Measurements from ENCODE around the gene KDELR3.

The KDELR3 gene

DNA sequence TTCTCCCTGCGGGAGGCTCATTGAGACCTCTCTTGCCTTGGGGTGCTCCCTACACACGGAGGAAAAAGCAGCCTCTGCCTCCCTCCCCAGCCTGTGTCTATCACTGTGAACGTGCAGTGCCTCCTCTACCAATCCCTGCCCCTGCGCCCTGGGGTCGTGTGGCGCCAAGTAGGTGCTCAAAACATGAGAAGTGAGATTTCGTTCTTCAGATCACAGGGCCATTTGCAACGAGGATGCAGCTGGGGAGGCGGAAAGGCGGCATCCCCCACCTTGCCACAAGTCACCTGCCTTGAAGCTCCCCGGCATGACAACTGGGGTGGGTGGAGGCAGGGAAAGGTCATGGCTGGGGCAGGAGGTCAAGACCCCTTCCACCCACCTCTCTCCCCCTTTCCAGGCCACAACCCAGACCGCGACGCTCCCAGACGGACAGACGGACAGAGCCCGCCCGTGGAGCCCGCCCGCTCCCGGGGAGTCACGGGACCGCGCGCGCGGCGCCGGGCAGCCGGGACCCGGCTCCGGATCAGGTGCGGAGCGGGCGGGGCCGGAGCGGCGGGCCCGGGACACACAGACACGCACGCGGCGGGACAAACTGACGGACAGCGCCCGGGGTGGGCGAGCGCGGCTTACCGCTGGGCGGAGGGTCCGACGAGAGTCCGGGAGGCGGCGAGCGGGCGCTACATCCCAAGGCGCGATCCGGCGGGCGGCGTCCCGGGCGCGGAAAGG is 13.4 kb upstream of the KDELR3 start:
- DNase-seq (ENCODE audit: insufficient read length, low spot score) (peak; percentile 72), FAIRE-seq (peak; percentile 78)
- TF ChIP-seq POLR2AphosphoS5 (IDR thresholded peaks at IDR 0.05; ENCODE audit: low read depth, low read length) (no peak), POLR2A (IDR thresholded peaks at IDR 0.05; ENCODE audit: low read depth, low read length) (no peak), SPI1 (IDR thresholded peaks at IDR 0.05; ENCODE audit: low read depth, low read length) (no peak), PAX5 (IDR thresholded peaks at IDR 0.05; ENCODE audit: insufficient read depth, low read length, severe bottlenecking) (no peak), TAF1 (IDR thresholded peaks at IDR 0.05; ENCODE audit: low read depth, low read length) (no peak), POU2F2 (IDR thresholded peaks at IDR 0.05; ENCODE audit: low read depth, low read length) (no peak)

DNA sequence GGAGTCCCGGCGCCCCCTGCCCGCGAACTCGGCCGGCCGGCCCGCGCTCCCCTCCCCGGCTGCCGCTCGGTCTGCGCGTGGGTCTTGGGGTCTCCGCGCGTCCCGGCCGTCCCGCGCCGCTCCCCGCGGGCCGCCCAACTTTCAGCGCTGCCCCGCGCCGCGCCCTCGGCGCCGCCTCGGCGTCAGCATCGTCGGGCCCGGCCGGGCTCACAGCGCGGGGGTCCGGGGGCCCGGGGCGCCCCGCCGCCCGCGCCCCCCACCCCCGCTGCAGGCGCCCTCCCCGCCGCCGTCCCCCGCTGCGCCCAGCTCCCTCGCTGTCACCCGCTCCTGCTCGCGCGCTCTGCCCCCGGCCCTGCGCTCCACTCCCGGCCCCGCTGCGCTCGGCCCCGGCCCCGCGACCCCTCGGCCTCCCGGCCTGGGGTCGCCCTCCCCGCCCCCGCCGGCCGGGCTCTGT is 12.8 kb upstream of the KDELR3 start, which contains the start of gene KCNJ4:
Gene KCNJ4, minus strand, starts transcription at position 124 of the 454 bp plus-strand sequence. CDS start 27,067 bp downstream, outside the sequence.
- DNase-seq (ENCODE audit: insufficient read length, low spot score) (no peak), FAIRE-seq (no peak)
- TF ChIP-seq SPI1 (IDR thresholded peaks at IDR 0.05; ENCODE audit: low read depth, low read length): no peak
- TF ChIP-seq POLR2AphosphoS5 (IDR thresholded peaks at IDR 0.05; ENCODE audit: low read depth, low read length): no peak
- no peak for TF ChIP-seq POLR2A (IDR thresholded peaks at IDR 0.05; ENCODE audit: low read depth, low read length)
- TF ChIP-seq PAX5 (IDR thresholded peaks at IDR 0.05; ENCODE audit: insufficient read depth, low read length, severe bottlenecking): no peak
- TF ChIP-seq TAF1 (IDR thresholded peaks at IDR 0.05; ENCODE audit: low read depth, low read length): no peak
- TF ChIP-seq POU2F2 (IDR thresholded peaks at IDR 0.05; ENCODE audit: low read depth, low read length): no peak

DNA sequence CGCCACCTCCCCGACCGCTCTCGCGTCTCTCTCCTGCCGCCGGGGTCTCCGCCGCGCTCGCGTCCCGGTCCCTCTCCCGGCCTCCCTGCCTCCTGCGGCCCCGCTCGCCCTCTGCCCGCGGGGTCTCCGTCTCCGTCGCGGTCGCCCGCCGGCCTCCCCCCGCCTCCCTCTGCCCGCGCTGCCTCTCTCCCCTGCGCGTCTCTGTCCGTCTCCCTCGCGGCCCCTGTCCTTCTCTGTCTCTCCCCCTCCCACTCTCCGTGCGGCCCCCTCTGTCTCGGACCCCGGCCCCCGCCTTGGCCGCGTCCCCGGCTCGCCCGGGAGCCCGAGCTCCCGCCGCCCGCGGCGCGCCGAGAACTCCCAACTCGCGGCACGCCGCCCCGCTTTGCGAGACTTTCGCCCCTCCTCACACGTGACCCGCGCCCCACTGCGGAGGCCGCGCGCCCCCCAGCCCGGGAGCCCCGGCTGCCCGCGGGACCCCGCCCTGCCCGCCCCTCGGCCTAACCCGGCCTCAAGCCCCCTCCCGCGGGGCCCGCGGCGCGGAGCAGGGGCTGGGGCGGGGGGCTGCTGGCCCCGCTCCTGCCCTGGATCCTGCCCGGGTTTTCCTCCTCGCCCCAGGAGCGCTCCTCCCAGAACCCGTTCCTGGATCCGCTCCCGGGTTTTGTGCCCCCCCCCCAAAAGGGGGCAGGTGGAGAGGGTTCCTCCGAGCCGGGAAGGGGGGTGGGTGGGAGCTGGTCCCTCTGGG is 12.2 kb upstream of the KDELR3 start:
- DNase-seq (ENCODE audit: insufficient read length, low spot score): no peak
- FAIRE-seq: no peak
- TF ChIP-seq SPI1 (IDR thresholded peaks at IDR 0.05; ENCODE audit: low read depth, low read length) (no peak), POLR2A (IDR thresholded peaks at IDR 0.05; ENCODE audit: low read depth, low read length) (no peak), POU2F2 (IDR thresholded peaks at IDR 0.05; ENCODE audit: low read depth, low read length) (no peak), PAX5 (IDR thresholded peaks at IDR 0.05; ENCODE audit: insufficient read depth, low read length, severe bottlenecking) (no peak), TAF1 (IDR thresholded peaks at IDR 0.05; ENCODE audit: low read depth, low read length) (no peak), POLR2AphosphoS5 (IDR thresholded peaks at IDR 0.05; ENCODE audit: low read depth, low read length) (no peak)

DNA sequence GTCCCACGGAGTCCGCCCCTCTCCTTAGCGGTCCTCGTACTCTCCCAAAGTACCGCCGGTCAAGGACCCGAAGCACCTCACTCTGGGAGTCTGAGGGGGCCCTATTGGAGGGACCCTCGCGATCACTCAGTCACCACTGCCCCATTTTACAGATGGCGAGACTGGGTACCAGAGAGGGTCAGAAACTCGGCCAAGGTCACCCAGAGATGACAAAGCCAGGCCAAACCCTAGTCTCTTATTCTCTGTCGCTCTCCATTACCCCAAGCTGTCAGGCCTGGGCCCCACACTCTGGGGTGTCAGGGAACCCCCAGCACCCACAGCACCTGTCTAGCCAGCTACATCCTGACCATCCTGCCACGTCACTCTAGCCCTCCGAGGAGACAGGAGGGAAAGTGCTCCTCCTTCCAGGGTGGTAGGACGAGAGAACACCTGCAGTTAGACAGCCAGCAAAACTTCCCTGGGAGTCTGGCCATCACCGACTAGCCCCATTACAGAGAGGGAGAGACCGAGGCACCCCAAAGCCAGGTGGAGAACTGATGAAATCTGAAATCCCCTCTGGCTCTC is 11.5 kb upstream of the KDELR3 start:
- FAIRE-seq: no peak
- TF ChIP-seq POLR2A (IDR thresholded peaks at IDR 0.05; ENCODE audit: low read depth, low read length) (no peak), POLR2AphosphoS5 (IDR thresholded peaks at IDR 0.05; ENCODE audit: low read depth, low read length) (no peak)

DNA sequence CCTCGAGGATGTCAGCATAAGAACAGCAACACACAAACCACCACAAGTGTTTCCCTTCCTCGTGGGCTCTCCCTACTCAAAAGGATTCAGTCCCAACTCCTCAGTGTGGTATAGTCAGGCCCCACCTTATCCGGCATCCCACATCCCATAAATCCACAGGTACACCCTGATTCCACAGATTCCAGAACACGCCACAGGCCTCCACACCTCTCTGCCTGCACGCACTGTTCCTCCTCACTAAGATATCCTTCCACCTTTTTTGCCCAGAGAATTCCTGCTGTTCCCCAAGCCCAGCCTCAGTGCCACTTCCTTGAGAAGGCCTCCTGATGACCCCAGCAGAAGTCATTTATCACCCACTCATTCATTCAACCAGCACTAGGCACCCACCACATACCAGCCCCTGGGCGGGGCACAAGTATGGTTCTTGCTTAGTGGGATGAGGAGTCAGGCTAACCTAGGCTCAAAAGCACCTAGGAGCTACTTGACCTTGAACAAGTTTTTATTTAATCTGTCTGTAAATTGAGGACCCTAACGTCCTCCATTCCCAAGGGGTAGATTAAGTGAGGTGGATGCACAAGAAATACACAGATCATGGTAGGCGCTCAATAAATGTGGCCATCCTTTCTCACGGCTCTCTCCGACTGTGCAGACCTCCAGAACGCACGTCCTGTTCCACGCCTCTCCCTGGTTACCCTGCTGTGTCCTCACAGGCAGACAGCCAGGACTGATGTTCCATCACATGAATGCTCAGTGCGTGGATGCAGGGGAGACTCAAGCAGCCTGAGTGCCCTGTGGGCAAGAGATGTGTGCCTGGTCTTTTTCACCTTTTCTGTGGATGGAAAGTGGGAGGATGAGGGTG is 10.8 kb upstream of the KDELR3 start:
- FAIRE-seq (no peak), DNase-seq (ENCODE audit: insufficient read length, low spot score) (no peak)
- TF ChIP-seq POLR2A (IDR thresholded peaks at IDR 0.05; ENCODE audit: low read depth, low read length) (no peak), SPI1 (IDR thresholded peaks at IDR 0.05; ENCODE audit: low read depth, low read length) (no peak), POLR2AphosphoS5 (IDR thresholded peaks at IDR 0.05; ENCODE audit: low read depth, low read length) (no peak), TAF1 (IDR thresholded peaks at IDR 0.05; ENCODE audit: low read depth, low read length) (no peak), POU2F2 (IDR thresholded peaks at IDR 0.05; ENCODE audit: low read depth, low read length) (no peak), PAX5 (IDR thresholded peaks at IDR 0.05; ENCODE audit: insufficient read depth, low read length, severe bottlenecking) (no peak)

More for the DNA sequence above, 11.5 kb upstream of the KDELR3 start:
- no peak for DNase-seq (ENCODE audit: insufficient read length, low spot score)

DNA sequence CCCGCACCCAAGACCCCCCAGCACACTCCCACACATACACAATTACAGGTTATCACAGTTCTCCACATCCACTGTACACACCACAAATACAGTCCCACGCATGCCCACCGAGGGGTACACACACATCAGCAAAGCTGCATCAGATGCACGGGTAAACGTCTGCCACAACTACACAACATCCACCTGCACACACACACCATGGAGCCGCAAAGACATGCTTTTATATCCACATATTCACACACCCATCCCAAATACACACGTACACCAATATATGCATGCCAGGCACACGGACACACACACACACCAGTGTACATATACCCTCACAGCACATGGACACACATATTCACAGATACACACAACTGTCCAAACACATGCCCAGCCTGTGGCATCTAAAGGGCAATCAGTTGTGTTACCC is 7.5 kb upstream of the KDELR3 start:
- TF ChIP-seq PAX5 (IDR thresholded peaks at IDR 0.05; ENCODE audit: insufficient read depth, low read length, severe bottlenecking) (no peak), POU2F2 (IDR thresholded peaks at IDR 0.05; ENCODE audit: low read depth, low read length) (no peak), POLR2AphosphoS5 (IDR thresholded peaks at IDR 0.05; ENCODE audit: low read depth, low read length) (no peak), TAF1 (IDR thresholded peaks at IDR 0.05; ENCODE audit: low read depth, low read length) (no peak), SPI1 (IDR thresholded peaks at IDR 0.05; ENCODE audit: low read depth, low read length) (no peak), POLR2A (IDR thresholded peaks at IDR 0.05; ENCODE audit: low read depth, low read length) (no peak)
- FAIRE-seq: peak; percentile 67

DNA sequence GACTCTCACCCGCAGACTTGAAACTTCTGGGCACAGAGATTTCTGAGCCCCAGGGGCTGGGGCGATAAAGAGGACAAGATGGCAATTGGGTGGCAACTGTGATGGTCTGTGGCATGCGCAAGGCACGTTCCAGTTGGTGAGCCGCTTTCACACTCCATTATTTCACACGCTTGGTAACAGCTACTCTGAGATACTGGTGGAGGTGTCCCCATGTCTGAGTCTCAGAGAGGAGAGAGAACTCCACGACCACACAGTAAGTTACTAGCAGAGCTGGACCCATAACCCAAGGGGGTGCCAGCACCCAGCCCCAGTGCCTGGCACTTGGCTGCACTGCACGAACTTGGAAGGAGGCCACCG is 6.9 kb upstream of the KDELR3 start:
- DNase-seq (ENCODE audit: insufficient read length, low spot score): peak; percentile 14
- FAIRE-seq: no peak
- TF ChIP-seq POLR2AphosphoS5 (IDR thresholded peaks at IDR 0.05; ENCODE audit: low read depth, low read length) (no peak), POU2F2 (IDR thresholded peaks at IDR 0.05; ENCODE audit: low read depth, low read length) (no peak), SPI1 (IDR thresholded peaks at IDR 0.05; ENCODE audit: low read depth, low read length) (no peak), PAX5 (IDR thresholded peaks at IDR 0.05; ENCODE audit: insufficient read depth, low read length, severe bottlenecking) (no peak), TAF1 (IDR thresholded peaks at IDR 0.05; ENCODE audit: low read depth, low read length) (no peak), POLR2A (IDR thresholded peaks at IDR 0.05; ENCODE audit: low read depth, low read length) (no peak)

More for the DNA sequence above, 7.5 kb upstream of the KDELR3 start:
- DNase-seq (ENCODE audit: insufficient read length, low spot score): no peak

DNA sequence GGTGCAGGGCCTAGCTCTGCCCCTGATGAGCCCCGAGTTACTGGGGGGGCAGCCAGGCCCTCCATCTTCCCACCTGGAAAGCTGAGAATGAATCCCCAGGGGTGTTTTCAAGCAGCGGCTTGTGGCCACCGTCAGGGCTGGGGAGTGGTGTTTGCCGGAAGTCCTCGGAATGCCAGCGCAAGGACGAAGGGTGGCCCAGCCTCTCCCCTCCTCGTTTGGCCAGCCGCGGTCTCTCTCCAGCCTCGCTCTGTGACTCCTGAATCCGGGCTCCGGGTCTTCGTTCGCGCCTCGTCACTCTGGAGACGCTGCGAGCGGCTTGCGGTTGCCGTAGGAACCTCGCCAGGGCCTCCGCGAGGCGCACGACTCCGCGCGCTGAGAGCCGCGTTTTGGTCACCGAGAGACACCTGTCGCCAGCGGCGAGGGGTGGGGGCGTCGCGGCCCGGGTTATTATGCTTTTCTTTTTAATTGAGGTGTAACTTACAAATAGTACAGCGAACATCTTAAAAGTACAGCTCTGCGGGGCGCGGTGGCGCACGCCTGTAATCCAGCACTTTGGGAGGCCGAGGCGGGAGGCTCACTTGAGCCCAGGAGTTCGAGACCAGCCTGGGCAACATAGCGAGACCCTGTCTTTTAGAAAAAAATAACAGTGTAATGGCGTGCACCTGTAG is 6.3 kb upstream of the KDELR3 start:
- TF ChIP-seq PAX5 (IDR thresholded peaks at IDR 0.05; ENCODE audit: insufficient read depth, low read length, severe bottlenecking) (no peak), TAF1 (IDR thresholded peaks at IDR 0.05; ENCODE audit: low read depth, low read length) (no peak), POLR2A (IDR thresholded peaks at IDR 0.05; ENCODE audit: low read depth, low read length) (no peak), POLR2AphosphoS5 (IDR thresholded peaks at IDR 0.05; ENCODE audit: low read depth, low read length) (no peak), POU2F2 (IDR thresholded peaks at IDR 0.05; ENCODE audit: low read depth, low read length) (no peak), SPI1 (IDR thresholded peaks at IDR 0.05; ENCODE audit: low read depth, low read length) (no peak)
- DNase-seq (ENCODE audit: insufficient read length, low spot score): peak; percentile 70
- no peak for FAIRE-seq
